SU-DHL-6 (cell line): Measurements from ENCODE around the gene U2AF2.

Experiments used
- H2AFZ ChIP-seq: fragments of 200-600 bp; sonication (generic); 2 replicates; pipeline ENCODE4 v1.6.1; 2014; ENCODE audit warnings: low read depth, mild to moderate bottlenecking, moderate library complexity, mixed read lengths, antibody characterized with exemption, low read length; ENCODE audit not compliant: severe bottlenecking
- H3F3A ChIP-seq: fragments of 200-600 bp; shearing (Covaris generic); 2 replicates; pipeline ENCODE4 v1.6.0; 2016; ENCODE audit warnings: antibody characterized with exemption, mild to moderate bottlenecking; ENCODE audit not compliant: insufficient read depth
- H3K27ac ChIP-seq: fragments of 200-600 bp; sonication (generic); 2 replicates; pipeline ENCODE4 v1.5.1; 2016; ENCODE audit warnings: low read depth, mild to moderate bottlenecking, low read length, moderate library complexity, mixed read lengths
- H3K27me3 ChIP-seq: fragments of 200-600 bp; sonication (generic), shearing (Covaris generic); 2 replicates; pipeline ENCODE4 v1.6.0; 2014; ENCODE audit warnings: mild to moderate bottlenecking, low read length
- H3K36me3 ChIP-seq: fragments of 200-600 bp; sonication (generic); 2 replicates; pipeline ENCODE4 v1.6.1; 2014; ENCODE audit warnings: mild to moderate bottlenecking, low read length, mixed read lengths
- H3K4me2 ChIP-seq: fragments of 300-600, 200-600 bp; shearing (Covaris generic), sonication (generic); 2 replicates; pipeline ENCODE4 v1.6.0; 2014; ENCODE audit warnings: low read length, low read depth, mild to moderate bottlenecking; ENCODE audit not compliant: poor library complexity, severe bottlenecking
- H3K4me3 ChIP-seq: fragments of 200-600 bp; sonication (generic); 2 replicates; pipeline ENCODE4 v1.5.1; 2014; ENCODE audit warnings: antibody characterized with exemption, low read length, mild to moderate bottlenecking, mixed read lengths; ENCODE audit not compliant: insufficient read depth, poor library complexity, severe bottlenecking
- H3K79me2 ChIP-seq: fragments of 200-600 bp; sonication (generic); 2 replicates; pipeline ENCODE4 v1.6.1; 2014; ENCODE audit warnings: mild to moderate bottlenecking, low read length, moderate library complexity; ENCODE audit not compliant: insufficient read depth
- H3K9ac ChIP-seq: fragments of 200-600 bp; sonication (generic); 2 replicates; pipeline ENCODE4 v1.7.0; 2014; ENCODE audit warnings: mild to moderate bottlenecking, low read length
- H3K9me2 ChIP-seq: fragments of 200-600 bp; sonication (generic); replicated peaks from 2 replicates; pipeline ENCODE4 v1.6.1; 2014; ENCODE audit warnings: low read length; ENCODE audit not compliant: insufficient read depth
- H3K9me3 ChIP-seq: fragments of 200-600 bp; sonication (generic); 2 replicates; pipeline ENCODE4 v1.6.1; 2014; ENCODE audit warnings: low read length, mixed read lengths; ENCODE audit not compliant: insufficient read depth
- H4K20me1 ChIP-seq: fragments of 200-600 bp; sonication (generic); 2 replicates; pipeline ENCODE4 v1.6.1; 2014; ENCODE audit warnings: low read depth, mild to moderate bottlenecking, antibody characterized with exemption, low read length, moderate library complexity, mixed read lengths
- CTCF ChIP-seq: fragments of 200-600 bp; sonication (generic); IDR thresholded peaks from one replicate; pipeline ENCODE4 v1.5.1; 2017; ENCODE audit warnings: antibody characterized with exemption, mild to moderate bottlenecking, low read length, moderate library complexity; ENCODE audit not compliant: insufficient read depth, poor library complexity, severe bottlenecking
- EZH2phosphoT487 ChIP-seq: fragments of 200-600 bp; sonication (generic), shearing (Covaris generic); conservative IDR thresholded peaks from 2 replicates; pipeline ENCODE4 v1.6.1; 2018; ENCODE audit warnings: mild to moderate bottlenecking, antibody characterized with exemption, low read length, moderate library complexity, mixed read lengths

The U2AF2 gene

GRCh38 chr19:55676889-55677505, 22.2 kb downstream of the U2AF2 start:
- H3F3A ChIP-seq, result peaks cover 57% of the 10 kb centered on the region
- TF ChIP-seq EZH2phosphoT487, result no peak
- peak overlapping the region; percentile 68 for H3K4me3 ChIP-seq
- H3K9me2 ChIP-seq, result no peaks in the 10 kb centered on the region
- H2AFZ ChIP-seq, result no peak overlapping the region
- peaks cover 3% of the 10 kb centered on the region for H4K20me1 ChIP-seq
- H3K4me2 ChIP-seq, result peak overlapping the region; percentile 90
- peak overlapping the region; percentile 82 for H3K9ac ChIP-seq
- H3K9me3 ChIP-seq, result no peaks in the 10 kb centered on the region
- peak overlapping the region; percentile 90 for H3K27ac ChIP-seq
- H3K79me2 ChIP-seq, result peaks cover 84% of the 10 kb centered on the region
- no peaks in the 10 kb centered on the region for H3K27me3 ChIP-seq
- H3K36me3 ChIP-seq, result peaks cover 12% of the 10 kb centered on the region; the same call in 1 of the 2 replicates

- peaks cover 51% of the 10 kb centered on the region for H3F3A ChIP-seq
- H2AFZ ChIP-seq, result no peak overlapping the region
- H3K9me3 ChIP-seq, result no peaks in the 10 kb centered on the region
- peaks cover 7% of the 10 kb centered on the region; the same call in 1 of the 2 replicates for H3K36me3 ChIP-seq
- H3K4me2 ChIP-seq, result peak overlapping the region; percentile 90
- H3K27me3 ChIP-seq, result no peaks in the 10 kb centered on the region
- H3K27ac ChIP-seq, result peak overlapping the region; percentile 90
- H3K9me2 ChIP-seq, result no peaks in the 10 kb centered on the region
- no peaks in the 10 kb centered on the region; the same call in 1 of the 2 replicates for H4K20me1 ChIP-seq
- TF ChIP-seq EZH2phosphoT487 (no peak), CTCF (no peak)
- peaks cover 82% of the 10 kb centered on the region for H3K79me2 ChIP-seq
- H3K9ac ChIP-seq, result peak overlapping the region; percentile 82
- peak overlapping the region; percentile 68 for H3K4me3 ChIP-seq
These were observed 22.8 kb downstream of the U2AF2 start for GRCh38 chr19:55677572-55678028.

- peak overlapping the region; percentile 90 for H3K27ac ChIP-seq
- H3K79me2 ChIP-seq, result peaks cover 78% of the 10 kb centered on the region
- peak overlapping the region; percentile 82 for H3K9ac ChIP-seq
- H3K4me3 ChIP-seq, result peak overlapping the region; percentile 68
- H3K27me3 ChIP-seq, result no peaks in the 10 kb centered on the region
- no peaks in the 10 kb centered on the region for H3K9me3 ChIP-seq
- H3K36me3 ChIP-seq, result peaks cover 7% of the 10 kb centered on the region; the same call in 1 of the 2 replicates
- H2AFZ ChIP-seq, result no peak overlapping the region
- H3F3A ChIP-seq, result peaks cover 46% of the 10 kb centered on the region
- H3K9me2 ChIP-seq, result no peaks in the 10 kb centered on the region
- peak overlapping the region; percentile 90 for H3K4me2 ChIP-seq
- TF ChIP-seq EZH2phosphoT487, result no peak
- no peak for TF ChIP-seq CTCF
- no peaks in the 10 kb centered on the region; the same call in 1 of the 2 replicates for H4K20me1 ChIP-seq
These were observed 23.4 kb downstream of the U2AF2 start for GRCh38 chr19:55678121-55678671.
